Glomerular endothelial cell (primary cell): Measurements from ENCODE around the gene TRAPPC8. TPM values are rescaled to one million over a fixed set of nuclear protein-coding genes. Genes with fewer than 3 reads are reported as not detected.
"Not testable (repeated sequence)": the region's sequence is repeated elsewhere in the genome, so short reads cannot be mapped to it uniquely, and the experiment has no call there.

Experiments used
- DNase-seq: peaks from one replicate; pipeline ENCODE4 v3.0.0-alpha.2; 2011; ENCODE audit warnings: low read depth, low spot score; ENCODE audit errors: extremely low read depth
- total RNA-seq: library from RNA; depleted of rRNA; stranded (reverse); fragments of >200 nt; gene quantifications from 2 replicates; pipeline ENCODE4 v1.2.3, GENCODE V29; 2015

The TRAPPC8 gene, protein sequence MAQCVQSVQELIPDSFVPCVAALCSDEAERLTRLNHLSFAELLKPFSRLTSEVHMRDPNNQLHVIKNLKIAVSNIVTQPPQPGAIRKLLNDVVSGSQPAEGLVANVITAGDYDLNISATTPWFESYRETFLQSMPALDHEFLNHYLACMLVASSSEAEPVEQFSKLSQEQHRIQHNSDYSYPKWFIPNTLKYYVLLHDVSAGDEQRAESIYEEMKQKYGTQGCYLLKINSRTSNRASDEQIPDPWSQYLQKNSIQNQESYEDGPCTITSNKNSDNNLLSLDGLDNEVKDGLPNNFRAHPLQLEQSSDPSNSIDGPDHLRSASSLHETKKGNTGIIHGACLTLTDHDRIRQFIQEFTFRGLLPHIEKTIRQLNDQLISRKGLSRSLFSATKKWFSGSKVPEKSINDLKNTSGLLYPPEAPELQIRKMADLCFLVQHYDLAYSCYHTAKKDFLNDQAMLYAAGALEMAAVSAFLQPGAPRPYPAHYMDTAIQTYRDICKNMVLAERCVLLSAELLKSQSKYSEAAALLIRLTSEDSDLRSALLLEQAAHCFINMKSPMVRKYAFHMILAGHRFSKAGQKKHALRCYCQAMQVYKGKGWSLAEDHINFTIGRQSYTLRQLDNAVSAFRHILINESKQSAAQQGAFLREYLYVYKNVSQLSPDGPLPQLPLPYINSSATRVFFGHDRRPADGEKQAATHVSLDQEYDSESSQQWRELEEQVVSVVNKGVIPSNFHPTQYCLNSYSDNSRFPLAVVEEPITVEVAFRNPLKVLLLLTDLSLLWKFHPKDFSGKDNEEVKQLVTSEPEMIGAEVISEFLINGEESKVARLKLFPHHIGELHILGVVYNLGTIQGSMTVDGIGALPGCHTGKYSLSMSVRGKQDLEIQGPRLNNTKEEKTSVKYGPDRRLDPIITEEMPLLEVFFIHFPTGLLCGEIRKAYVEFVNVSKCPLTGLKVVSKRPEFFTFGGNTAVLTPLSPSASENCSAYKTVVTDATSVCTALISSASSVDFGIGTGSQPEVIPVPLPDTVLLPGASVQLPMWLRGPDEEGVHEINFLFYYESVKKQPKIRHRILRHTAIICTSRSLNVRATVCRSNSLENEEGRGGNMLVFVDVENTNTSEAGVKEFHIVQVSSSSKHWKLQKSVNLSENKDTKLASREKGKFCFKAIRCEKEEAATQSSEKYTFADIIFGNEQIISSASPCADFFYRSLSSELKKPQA (N-terminal part only)
- 21.3 and 29.9 TPM in 2 replicates for total RNA-seq

DNA sequence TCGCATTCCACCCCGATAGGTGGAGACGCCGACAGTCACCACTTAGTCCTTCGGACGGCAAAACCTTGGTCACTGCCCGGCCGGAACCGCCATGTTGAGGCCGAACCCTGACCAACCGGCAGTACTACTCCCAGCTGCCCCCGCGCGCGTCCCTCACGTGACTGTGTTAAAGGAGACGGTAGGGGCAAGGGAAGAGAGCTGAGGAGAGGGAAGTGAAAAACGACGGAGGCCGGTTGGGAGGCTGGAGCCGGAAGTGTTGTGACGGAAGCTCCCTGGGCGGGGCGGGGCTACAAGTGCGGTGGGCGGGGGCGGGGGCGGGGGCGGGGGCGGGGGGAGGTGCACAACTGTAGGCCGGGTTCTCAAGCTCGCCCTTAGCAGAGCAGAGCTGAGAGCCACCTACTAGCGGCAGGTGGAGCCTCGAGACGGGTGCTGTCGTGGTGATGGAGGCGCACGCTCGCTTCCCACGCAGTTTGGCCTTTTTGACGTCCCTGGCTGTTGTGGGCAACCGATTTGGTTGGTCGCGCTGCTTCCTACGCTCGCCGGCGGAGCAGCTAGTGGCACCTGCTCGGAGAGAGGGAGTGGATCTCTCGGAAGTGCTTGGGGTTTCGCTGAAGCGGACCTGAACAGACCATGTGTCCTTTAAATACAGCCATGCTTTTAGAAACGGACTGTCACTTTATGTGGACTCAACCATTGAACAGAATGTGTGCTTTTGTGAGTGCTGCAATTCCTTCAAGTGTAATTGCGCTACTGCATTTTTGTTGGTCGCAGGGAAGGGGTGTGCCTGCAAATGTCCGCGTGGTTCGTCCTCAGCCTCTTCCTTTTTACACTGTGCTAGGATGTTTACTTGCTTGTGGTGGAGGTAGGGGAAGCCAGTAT lies at the start of gene TRAPPC8:
TSS of gene TRAPPC8 (minus strand) at position 130 of the 879 bp plus-strand sequence. CDS start 364 bp downstream, outside the sequence.
- DNase-seq: peak; percentile 88

DNA sequence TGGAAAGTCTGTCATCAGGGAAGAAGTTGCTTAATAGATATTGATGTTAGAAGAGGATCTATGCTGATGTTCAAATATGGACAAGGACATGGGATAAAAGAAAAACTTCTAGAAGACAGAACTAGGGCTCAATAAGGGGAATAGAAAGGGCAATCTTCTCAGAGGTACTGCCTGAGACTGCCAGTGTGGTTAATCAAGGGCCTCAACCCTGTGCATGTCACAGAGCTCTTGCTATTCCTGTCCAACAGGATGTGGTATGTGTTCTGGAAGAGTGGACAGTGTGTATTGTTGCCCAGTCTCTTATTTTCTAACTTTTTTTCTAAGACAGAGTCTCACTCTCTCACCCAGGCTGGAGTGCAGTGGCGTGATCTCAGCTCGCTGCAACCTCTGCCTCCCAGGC lies 47.9 kb upstream of the TRAPPC8 start:
- no peak for DNase-seq

DNA sequence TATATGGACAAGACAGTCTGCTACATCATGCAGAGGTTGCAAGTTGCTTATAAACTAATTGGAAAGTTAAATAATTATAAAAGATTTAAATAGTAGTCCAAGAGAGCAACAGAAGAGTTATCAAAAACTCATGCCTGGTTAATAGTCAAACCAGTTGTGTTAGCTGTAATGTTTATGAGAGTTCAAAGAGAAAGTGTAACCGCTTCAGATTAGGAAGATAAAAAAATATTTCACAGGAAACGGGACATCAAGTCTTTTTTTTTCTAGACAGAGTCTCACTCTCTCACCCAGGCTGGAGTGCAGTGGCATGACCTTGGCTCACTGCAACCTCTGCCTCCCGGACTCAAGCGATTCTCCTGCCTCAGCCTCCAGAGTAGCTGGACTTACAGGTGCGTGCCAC lies 41.0 kb upstream of the TRAPPC8 start:
- no peak for DNase-seq

DNA sequence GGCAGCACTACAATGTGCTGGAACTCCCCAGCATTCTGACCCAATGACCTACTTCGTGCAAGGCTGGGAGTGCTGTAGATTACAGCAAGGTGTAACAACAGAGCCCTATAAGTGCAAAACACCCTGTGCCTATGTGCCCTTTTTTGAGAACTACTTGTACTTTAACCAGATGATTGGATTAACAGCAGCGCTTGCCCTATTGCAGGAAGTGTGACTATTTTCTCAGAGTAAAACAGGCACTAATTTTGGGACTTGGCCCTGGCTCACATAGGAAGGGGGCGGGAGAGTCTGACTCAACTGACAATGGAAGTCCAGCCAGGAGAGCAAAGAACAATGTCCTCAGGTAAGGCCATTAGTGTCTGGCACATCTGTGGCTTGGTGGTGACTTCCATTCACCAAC lies 40.1 kb upstream of the TRAPPC8 start:
- DNase-seq: no peak

DNA sequence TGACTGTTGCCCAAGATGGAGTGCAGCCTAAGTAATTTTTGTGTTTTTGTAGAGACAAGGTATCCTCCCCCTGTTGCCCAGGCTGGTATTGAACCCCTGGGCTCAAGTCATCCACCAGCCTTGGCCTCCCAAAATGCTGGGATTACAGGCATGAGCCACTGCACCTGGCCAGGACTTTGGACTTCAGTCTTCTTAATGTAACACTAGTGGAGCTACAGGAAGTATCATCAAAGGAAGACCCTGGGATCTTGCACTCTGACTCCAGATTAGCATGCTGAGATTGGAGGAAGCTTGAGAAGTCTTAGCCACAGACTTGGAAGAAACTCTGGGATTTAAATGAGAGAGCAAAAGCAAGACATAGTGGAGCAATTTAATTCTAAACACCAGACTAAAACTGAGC lies 37.9 kb upstream of the TRAPPC8 start:
- no peak for DNase-seq

DNA sequence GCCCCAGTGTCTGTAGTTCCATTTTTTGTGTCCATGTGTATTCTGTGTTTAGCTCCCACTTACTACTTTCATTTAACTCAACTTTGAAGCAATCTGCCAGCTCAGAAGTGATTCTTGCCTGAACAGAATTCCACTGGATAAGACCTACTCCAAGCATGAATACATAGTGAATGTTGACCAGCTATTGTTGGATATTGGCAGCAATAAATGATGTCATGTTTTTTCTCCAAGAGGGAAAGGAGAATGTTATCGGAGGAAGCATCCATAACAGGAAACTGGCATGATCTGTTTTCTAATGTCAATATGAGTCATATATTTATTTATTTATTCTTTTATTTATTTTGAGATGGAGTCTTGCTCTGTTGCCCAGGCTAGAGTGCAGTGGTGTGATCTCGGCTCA lies 36.8 kb upstream of the TRAPPC8 start:
- no peak for DNase-seq

DNA sequence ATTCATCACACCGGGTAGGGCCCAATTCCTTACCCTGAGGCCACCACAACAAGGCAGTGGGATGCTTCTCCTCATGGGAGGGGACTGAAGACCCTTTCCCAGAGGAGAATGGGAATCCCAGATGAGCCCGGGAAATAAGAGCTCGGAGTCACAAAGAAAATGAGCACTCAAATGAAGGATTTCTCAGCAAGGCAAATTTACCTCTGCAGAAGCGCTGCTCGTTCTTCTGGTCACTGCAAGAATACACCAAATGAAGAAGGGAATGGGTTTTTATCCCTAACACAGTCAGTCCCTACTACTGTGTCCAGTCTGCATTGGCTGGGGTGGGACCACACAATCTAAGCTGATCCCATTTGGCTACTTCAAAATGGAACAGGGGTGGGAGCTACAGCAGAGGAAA lies 35.7 kb upstream of the TRAPPC8 start:
- no peak for DNase-seq

DNA sequence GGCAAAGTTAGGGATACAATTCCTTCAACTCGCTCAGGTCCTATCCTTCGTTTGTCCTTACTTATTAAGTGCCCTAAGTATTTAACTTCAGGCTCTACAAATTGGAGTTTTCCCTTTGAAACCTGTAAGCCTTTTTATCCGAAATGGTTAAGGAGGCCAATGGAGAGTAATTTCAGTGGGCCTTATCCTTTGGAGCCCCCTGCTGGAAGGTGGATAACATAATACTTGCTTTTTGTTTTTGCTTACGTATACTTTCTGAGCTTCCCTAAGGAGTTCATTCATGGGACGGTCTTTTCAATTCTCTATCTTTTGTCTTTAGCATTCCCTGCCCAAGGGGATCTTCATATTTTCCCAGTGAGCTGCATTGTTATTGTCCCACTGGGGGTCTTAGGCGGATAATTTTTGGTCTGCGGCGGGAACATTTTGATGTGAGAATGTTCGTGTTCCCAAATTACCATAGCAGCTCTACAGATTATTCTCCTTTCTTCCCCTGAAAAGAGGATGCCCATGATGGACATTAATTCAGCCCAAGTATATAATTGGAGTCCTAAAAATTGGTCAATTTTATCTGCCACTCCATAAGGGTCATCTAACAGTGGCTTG lies 34.4 kb upstream of the TRAPPC8 start:
- peak; percentile 29 for DNase-seq

DNA sequence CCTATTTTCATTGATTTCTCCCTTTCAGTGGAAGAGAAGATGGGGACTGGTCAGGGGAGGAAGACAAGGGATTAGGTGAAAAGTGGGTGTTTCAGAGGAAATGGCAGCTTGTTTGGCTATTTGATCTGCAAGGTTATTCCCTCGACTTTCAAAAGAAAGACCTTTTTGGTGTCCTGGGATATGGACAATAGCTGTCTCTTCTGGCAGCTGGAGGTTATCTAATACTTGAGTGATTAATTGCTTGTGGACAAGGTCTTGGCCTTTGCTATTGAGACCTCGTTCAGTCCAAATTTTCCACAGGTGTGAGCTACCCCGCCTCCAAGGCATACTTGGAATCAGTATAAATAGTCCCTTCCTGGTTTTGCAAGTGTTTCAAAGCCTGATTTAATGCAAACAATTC lies 33.3 kb upstream of the TRAPPC8 start:
- DNase-seq: no peak

DNA sequence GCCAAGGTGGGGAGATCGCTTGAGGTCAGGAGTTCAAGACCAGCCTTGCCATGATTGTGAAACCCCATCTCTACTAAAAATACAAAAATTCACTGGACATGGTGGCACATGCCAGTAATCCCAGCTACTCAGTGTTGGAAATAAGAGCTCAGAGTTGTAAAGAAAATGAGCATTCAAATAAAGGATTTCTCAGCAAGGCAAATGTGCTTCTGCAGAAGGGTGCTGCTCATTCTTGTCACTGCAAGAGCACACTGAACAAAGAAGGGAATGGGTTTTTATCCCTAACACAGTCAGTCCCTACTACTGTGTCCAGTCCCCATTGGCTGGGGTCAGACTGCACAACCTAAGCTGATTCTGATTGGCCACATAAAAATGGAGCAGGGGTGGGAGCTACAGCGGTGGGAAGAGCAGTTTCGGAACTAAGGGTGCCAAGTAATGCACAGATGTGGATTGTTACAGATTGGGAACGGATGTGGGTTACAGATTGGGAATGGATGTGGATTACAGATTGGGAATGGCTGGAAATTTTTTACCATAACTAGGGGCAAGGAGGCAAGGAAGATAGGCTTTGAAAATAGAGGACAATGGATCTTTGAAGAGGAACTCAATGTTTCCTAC lies 31.1 kb upstream of the TRAPPC8 start:
- no peak for DNase-seq

DNA sequence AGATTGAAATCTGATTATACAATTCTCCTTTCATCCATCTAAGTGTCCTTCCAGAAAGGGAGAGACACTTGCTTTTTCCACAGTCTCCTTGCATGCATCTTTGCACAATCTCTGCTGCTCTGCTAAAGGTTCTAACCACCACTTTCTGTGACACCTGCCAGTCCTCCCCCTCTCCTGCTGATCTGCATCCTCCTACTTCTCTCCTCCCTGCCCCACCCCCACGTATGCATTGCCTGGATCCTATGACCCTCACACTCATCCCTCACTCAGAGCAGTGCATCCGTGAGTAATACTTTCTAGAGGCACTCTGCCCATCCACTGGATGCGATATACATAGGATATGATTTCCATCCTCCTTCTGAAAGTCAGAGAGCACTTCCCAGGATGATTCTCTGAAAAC lies 27.7 kb upstream of the TRAPPC8 start:
- no peak for DNase-seq

DNA sequence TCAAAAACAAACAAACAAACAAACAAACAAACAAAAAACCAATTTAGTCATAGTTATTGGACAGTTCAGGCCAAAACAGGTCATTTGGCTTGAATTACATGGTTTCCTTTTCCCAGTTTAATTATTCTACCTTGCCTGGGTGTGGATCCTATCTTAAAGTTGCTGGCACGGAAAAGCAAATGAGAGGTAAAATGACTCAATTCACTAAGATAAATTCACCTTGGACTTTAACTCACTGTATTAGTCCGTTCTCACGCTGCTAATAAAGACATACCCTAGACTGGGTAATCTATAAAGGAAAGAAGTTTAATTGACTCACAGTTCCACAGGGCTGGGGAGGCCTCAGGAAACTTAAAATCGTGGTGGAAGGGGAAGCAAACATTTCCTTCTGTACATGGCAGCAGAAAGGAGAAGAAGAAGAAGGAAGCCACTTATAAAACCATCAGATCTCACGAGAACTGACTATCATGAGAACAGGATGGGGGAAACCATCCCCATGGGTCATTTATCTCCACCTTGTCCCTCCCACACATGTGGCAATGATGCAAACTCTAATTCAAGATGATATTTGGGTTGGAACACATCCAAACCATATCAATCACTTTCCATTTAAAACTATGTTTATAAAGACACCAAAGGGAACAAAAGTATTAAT lies 22.5 kb upstream of the TRAPPC8 start:
- DNase-seq: no peak

DNA sequence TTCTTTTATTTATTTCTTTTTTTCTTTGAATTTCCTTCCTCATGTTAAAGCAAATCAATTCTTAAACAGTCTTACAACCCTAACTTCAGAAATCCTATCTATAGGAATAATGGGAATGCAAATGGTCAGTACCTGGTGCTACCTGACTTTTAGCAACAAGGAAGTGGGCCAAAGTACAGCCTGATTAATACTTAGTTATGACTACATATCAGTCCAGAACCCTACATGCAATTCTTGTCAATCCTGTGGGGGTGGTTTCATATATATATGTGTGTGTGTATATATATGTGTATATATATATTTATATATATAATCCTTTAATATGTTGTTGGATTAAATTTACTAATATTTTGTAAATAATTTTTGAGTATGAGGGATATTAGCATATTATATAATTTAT lies 14.8 kb upstream of the TRAPPC8 start:
- no peak for DNase-seq

DNA sequence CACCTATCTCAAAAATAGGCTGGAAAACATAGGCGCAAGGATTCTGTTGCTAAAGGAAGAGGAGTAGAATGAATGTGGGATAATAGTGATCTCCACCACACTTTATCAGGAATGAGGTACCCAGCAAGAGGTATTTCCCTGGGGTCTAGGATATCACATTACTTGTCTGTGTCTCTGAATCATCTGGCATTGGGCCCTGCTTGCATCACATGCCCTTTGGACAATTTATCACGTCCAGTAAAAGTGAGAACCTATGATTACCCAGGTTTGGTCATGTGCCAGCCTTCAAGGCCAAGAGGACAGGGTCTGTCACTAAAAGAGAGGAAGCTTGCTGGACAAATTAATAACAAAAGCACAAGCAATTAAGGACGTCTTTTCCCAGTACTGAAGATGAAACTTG lies 11.4 kb upstream of the TRAPPC8 start:
- DNase-seq: no peak

DNA sequence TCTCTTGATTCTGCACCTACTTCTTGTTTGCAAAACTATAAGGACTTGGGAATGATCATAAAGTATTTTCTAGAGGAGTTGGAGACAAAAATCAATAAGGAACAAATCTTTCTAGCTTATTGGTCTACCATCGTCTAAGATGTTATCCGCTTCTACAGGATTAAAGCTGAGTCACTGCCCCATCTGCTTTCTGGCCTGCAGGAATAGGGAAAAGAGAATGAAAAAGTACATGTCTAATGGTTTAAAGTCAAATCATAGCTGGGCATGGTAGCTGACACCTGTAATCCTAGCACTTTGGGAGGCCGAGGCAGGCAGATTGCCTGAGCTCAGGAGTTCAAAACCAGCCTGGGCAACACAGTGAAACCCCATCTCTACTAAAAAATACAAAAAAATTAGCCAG lies 10.8 kb upstream of the TRAPPC8 start:
- DNase-seq: not testable (repeated sequence)

DNA sequence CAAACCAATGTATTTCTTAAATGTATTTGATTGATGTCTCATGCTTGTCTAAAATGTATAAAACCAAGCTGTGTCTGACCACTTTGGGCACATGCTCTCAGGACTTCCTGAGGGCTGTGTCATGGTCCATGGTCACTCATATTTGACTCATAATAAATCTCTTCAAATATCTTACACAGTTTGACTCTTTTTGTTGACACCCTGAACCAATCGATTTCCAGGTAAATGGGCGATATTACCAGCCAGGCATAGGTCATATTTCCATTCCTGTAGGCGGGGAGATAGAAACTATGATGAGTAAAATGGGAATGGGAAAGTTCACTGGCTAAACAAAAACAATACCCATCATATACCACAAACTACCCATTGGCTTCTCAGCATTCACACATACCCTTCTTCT lies 9.3 kb upstream of the TRAPPC8 start:
- DNase-seq: no peak

DNA sequence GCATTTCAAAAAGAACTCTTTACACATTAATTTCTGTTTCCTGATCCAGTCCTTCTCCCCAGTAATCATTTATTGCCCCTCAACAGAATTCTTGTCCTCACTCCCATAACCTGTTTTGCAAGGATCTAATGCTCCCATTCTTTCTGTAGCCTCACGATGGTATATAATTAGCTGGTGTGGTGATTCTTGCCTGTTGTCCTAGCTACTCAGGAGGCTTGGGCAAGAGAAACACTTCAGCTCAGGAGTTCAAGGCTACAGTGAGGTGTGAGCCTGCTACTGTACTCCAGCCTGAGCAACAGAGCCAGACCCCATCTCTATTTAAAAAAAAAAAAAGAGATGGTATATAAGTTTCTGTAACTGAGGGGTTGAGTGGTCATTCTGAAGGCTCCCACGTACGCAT lies 7.7 kb upstream of the TRAPPC8 start:
- no peak for DNase-seq

DNA sequence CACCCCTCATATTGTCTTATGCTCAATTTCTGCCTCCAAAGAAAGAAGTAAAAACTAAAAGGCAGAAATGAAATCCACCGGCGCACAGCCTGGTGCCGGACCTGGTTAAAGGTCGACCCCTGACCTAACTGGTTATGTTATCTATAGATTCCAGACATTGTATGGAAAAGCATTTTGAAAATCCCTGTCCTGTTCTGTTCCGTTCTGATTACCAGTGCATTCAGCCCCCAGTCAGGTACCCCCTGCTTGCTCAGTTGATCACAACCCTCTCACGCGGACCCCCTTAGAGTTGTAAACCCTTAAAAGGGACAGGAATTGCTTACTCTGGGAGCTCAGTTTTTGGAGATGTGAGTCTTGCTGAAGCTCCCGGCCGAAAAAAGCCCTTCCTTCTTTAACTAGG lies 5.4 kb upstream of the TRAPPC8 start:
- not testable (repeated sequence) for DNase-seq
